Thyroid gland (tissue), 4 donors: ENCODE measurements around the gene ZNF438.

Experiments used
- CTCF ChIP-seq, 6 experiments: fragments of 200-600 bp in 3 of 6; fragments of 450-650 bp in 3 of 6; sonication (generic) in 3 of 6; IDR thresholded peaks; one replicate each; pipeline ENCODE4 v1.5.1; 2016 to 2019; ENCODE audit warnings: antibody characterized with exemption in 6 of 6, mild to moderate bottlenecking in 2 of 6, inconsistent platforms in 1 of 6, moderate library complexity in 1 of 6
- POLR2A ChIP-seq, 2 donors: fragments of 450-650 bp; IDR thresholded peaks; one replicate each; pipeline ENCODE4 v1.6.1; 2017; ENCODE audit warnings: antibody characterized with exemption in 2 of 2, mild to moderate bottlenecking in 2 of 2, moderate library complexity in 1 of 2

GRCh38 chr10:30967650-30968410 lies 63.8 kb downstream of the ZNF438 start:
- no peak for TF ChIP-seq CTCF (IDR thresholded peaks at IDR 0.05)
- TF ChIP-seq POLR2A (IDR thresholded peaks at IDR 0.05): no peak
